HCT116 (cell line): ENCODE results near the gene NAA20.

Source experiments
- CTCF ChIP-seq, 3 experiments: fragments of 200-600 bp in 1 of 3; sonication (generic) in 1 of 3; IDR thresholded peaks in 2 of 3; conservative IDR thresholded peaks in 1 of 3; 2 replicates each; pipeline ENCODE4 v1.5.1; 2012 to 2017; ENCODE audit warnings: low read depth in 2 of 3, low read length in 2 of 3, antibody characterized with exemption in 1 of 3, borderline replicate concordance in 1 of 3, control low read depth in 1 of 3, mild to moderate bottlenecking in 1 of 3, mixed read lengths in 1 of 3, mixed run types in 1 of 3, moderate library complexity in 1 of 3; ENCODE audit not compliant: insufficient read depth in 1 of 3
- EZH2phosphoT487 ChIP-seq: fragments of 200-600 bp; IDR thresholded peaks from 2 replicates; pipeline ENCODE4 v1.6.1; 2018; ENCODE audit warnings: antibody characterized with exemption, borderline replicate concordance
- FOSL1 ChIP-seq: IDR thresholded peaks from 2 replicates; pipeline ENCODE4 v1.6.1; 2012; ENCODE audit warnings: low read depth
- JUND ChIP-seq: IDR thresholded peaks from 2 replicates; pipeline ENCODE4 v1.6.1; 2012
- MAX ChIP-seq: IDR thresholded peaks from 2 replicates; pipeline ENCODE4 v1.6.1; 2012
- POLR2A ChIP-seq: IDR thresholded peaks from 2 replicates; pipeline ENCODE4 v1.7.0; 2011; ENCODE audit warnings: borderline replicate concordance; ENCODE audit not compliant: insufficient read depth, insufficient read length; ENCODE audit errors: extremely low read depth
- POLR2AphosphoS5 ChIP-seq: IDR thresholded peaks from 2 replicates; pipeline ENCODE4 v1.6.1; 2011; ENCODE audit warnings: mild to moderate bottlenecking, low read depth, low read length, moderate library complexity
- SRF ChIP-seq: IDR thresholded peaks from 2 replicates; pipeline ENCODE4 v1.6.1; 2012; ENCODE audit warnings: low read depth
- TCF7L2 ChIP-seq: IDR thresholded peaks from 2 replicates; pipeline ENCODE4 v1.7.0; 2011; ENCODE audit warnings: borderline replicate concordance, inconsistent platforms; ENCODE audit not compliant: insufficient read depth, insufficient read length; ENCODE audit errors: extremely low read depth
- YY1 ChIP-seq: IDR thresholded peaks from 2 replicates; pipeline ENCODE4 v1.6.1; 2011; ENCODE audit warnings: low read length, low read depth, moderate library complexity, mild to moderate bottlenecking; ENCODE audit not compliant: insufficient replicate concordance; ENCODE audit errors: extremely low read depth

- TF ChIP-seq CTCF (IDR thresholded peaks at IDR 0.05 in 2 of 3, conservative IDR thresholded peaks at IDR 0.05 in 1 of 3; ENCODE audit: borderline replicate concordance in 1 of 3, insufficient read depth in 1 of 3, low read depth in 2 of 3, low read length in 2 of 3) (no peak), SRF (no peak), JUND (no peak), EZH2phosphoT487 (no peak), POLR2A (no peak), FOSL1 (no peak), YY1 (no peak), TCF7L2 (no peak), POLR2AphosphoS5 (no peak), MAX (no peak)
Observed at GRCh38 chr20:20009784-20010253, 7.3 kb upstream of the NAA20 start.
